Kidney epithelial cell (primary cell): ENCODE measurements around the gene RAB40C. TPM values are rescaled to one million over a fixed set of nuclear protein-coding genes. Genes with fewer than 3 reads are reported as not detected.

ENCODE experiments used
- DNase-seq: peaks from one replicate; pipeline ENCODE4 v3.0.0-alpha.2; 2010; ENCODE audit warnings: low read depth
- H3K27me3 ChIP-seq: 2 replicates; pipeline ENCODE4 v1.6.0; 2011; ENCODE audit warnings: low read length; ENCODE audit not compliant: control insufficient read depth, insufficient read depth
- H3K36me3 ChIP-seq: 2 replicates; pipeline ENCODE4 v1.5.1; 2011; ENCODE audit warnings: low read length; ENCODE audit not compliant: control insufficient read depth, insufficient read depth
- H3K4me3 ChIP-seq: 2 replicates; pipeline ENCODE4 v1.5.1; 2011; ENCODE audit warnings: low read depth, mild to moderate bottlenecking, control low read depth, low read length
- CTCF ChIP-seq: IDR thresholded peaks from 2 replicates; pipeline ENCODE4 v1.5.1; 2011; ENCODE audit warnings: mild to moderate bottlenecking, moderate library complexity, low read length, control low read depth, inconsistent platforms; ENCODE audit not compliant: insufficient read depth, poor library complexity, severe bottlenecking
- total RNA-seq: library from RNA; depleted of rRNA; stranded (reverse); fragments of >200 nt; gene quantifications from 2 replicates; pipeline ENCODE4 v1.2.3, GENCODE V29; 2015

Gene RAB40C
- total RNA-seq, result 16.5 and 26.9 TPM in 2 replicates

- Histone ChIP-seq H3K27me3 (peaks cover 6% of the 10 kb centered on the region), H3K4me3 (peak within 1 kb of the TSS; percentile 82), H3K36me3 (no peaks in the 10 kb centered on the region)
- no peak for TF ChIP-seq CTCF
- peak; percentile 78 for DNase-seq
Measured at GRCh38 chr16:589658-590187, at the start of gene RAB40C. Gene RAB40C (plus strand): TSS chr16:590066. CDS start chr16:590292, 226 bp downstream.

GRCh38 chr16:540645-541340, 49.1 kb upstream of the RAB40C start:
- no peak for TF ChIP-seq CTCF
- no peak for DNase-seq
- H3K36me3 ChIP-seq, result peaks cover 3% of the 10 kb centered on the region
- H3K27me3 ChIP-seq, result no peaks in the 10 kb centered on the region
- H3K4me3 ChIP-seq, result no peak overlapping the region

- no peak overlapping the region for H3K4me3 ChIP-seq
- H3K27me3 ChIP-seq, result no peaks in the 10 kb centered on the region
- no peak for TF ChIP-seq CTCF
- DNase-seq, result no peak
- H3K36me3 ChIP-seq, result no peaks in the 10 kb centered on the region
Measured at GRCh38 chr16:543301-544164, 46.3 kb upstream of the RAB40C start.

- no peak for TF ChIP-seq CTCF
- Histone ChIP-seq H3K4me3 (no peak overlapping the region), H3K36me3 (no peaks in the 10 kb centered on the region), H3K27me3 (no peaks in the 10 kb centered on the region)
- DNase-seq, result no peak
Measured at GRCh38 chr16:544517-544916, 45.3 kb upstream of the RAB40C start.

- no peaks in the 10 kb centered on the region for H3K36me3 ChIP-seq
- TF ChIP-seq CTCF, result peak; percentile 60
- no peak for DNase-seq
- H3K4me3 ChIP-seq, result no peak overlapping the region
- no peaks in the 10 kb centered on the region for H3K27me3 ChIP-seq
Measured at GRCh38 chr16:546909-547770, 42.7 kb upstream of the RAB40C start.
